HG03354 (cell line): ENCODE results near the gene GATAD2A.

Experiments used
- ATAC-seq: cut with Tn5 transposase; IDR thresholded peaks from one replicate; pipeline ENCODE4 v1.9.1; 2021; ENCODE audit warnings: mild to moderate bottlenecking; ENCODE audit not compliant: unreplicated experiment, poor library complexity, severe bottlenecking

GATAD2A gene

DNA sequence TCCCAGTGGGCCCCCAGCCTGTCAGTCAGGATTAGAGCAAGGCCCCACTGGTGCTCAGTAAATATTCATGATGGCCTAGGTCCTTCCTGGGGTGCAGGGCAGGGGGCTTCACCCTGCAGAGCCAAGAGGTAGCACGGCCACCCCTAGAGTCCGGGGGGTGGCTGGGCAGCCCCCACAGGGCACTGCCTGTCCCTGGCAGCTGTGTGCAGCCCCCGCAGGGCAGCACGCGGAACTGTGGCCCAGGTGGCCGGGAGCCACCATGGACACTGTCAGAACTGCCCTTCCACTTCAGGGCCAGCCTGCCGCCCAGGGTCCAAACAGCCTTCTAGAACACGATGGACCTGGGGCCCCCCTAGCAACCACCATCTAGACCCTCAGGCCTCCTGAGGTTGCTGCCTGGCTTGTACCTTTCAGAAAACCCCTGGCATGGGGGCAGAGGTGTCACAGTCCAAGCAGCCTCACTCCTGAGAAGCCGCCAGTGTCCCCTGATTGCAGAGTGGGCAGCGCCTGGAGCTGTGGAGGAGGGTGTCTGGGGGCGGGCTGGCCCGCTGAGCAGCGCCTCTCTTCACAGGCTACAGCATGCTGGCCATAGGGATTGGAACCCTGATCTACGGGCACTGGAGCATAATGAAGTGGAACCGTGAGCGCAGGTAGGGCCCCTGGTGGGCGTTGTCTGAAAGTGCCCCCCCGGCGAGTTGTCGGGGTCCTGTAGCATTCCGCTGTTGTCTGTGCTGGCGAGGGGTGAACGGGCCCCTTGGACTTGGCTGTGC lies 120.3 kb downstream of the GATAD2A start:
- ATAC-seq: no peak

DNA sequence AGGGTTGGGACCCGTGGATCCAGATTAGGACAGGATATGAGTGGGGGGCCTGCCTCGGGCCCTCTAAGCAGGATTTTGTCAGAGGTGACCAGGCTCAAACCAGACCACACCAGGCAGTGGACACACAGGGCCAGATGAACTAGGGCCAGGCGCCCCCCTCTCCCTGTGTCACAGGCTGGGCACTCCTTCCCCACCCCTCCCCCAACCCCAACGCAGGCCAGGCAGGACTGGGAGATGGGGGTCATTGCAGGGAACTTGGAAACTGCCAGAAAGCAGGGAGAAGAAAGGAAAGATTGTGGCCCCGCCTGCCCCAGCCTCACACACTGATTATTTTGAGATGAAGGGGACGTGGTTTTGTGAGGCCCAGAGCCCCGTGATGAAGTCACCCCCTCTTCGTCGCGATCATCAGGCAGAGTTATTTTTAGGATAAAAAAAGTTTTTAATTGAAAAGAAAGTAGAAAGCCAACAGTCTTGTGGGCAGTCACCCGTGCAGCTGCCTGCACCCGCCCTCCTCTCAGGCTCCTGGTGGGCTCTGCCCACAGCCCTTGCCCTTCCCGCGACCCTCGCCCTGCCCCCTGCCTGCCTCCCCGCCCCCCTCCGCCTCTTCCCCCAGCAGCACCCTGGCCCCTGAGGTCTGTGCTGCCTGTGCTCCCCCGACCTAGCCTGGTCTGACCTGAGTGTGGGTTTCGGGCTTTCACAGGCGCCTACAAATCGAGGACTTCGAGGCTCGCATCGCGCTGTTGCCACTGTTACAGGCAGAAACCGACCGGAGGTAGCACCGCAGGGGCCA lies 121.3 kb downstream of the GATAD2A start:
- ATAC-seq: no peak

DNA sequence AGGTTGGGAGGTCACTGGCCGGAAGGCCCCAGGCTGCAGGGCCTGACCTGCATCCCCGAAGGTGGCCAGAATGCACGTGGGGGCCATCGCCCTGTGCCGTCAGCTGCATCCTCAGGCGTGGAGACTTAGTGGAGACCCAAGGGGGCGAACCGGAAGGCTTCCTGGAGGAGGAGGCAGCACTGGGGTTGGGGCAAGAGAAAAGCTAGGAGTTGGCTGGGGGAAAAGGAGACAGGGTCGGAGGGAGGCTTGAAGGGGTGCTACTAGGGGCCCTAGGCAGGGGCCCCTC lies 121.8 kb downstream of the GATAD2A start:
- ATAC-seq: no peak

DNA sequence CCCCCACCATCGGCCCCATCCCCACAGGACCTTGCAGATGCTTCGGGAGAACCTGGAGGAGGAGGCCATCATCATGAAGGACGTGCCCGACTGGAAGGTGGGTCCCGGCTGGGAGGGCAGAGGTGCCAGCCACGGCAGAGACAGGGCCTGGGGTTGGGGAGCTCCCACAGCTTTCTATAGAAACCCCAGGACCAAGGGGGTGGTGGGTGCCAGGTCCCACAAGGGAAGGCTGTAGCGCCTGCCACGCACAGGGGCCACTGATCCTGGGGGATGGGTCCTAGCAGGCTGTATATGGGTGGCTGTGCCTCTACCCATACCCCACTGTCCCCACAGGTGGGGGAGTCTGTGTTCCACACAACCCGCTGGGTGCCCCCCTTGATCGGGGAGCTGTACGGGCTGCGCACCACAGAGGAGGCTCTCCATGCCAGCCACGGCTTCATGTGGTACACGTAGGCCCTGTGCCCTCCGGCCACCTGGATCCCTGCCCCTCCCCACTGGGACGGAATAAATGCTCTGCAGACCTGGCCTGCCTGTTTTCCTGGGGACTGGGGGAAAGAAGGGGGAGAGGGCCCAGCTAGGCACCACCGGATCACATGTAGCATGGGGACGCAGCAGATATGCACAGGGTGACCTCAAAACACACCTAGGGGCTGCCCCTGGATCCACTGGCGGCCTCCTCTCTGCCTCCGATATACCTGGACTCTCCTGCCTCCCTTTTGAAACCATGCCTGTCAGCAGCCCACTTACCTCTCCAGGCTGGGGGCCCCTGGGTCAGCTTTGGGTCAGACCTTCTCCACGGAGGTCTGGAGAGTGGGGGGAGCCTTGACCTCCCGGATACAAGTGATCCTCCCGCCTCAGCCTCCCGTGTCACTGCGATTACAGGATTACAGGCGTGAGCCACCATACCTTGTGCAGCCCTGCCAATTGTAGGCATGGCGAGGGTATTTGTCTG lies 122.5 kb downstream of the GATAD2A start:
- ATAC-seq: no peak

DNA sequence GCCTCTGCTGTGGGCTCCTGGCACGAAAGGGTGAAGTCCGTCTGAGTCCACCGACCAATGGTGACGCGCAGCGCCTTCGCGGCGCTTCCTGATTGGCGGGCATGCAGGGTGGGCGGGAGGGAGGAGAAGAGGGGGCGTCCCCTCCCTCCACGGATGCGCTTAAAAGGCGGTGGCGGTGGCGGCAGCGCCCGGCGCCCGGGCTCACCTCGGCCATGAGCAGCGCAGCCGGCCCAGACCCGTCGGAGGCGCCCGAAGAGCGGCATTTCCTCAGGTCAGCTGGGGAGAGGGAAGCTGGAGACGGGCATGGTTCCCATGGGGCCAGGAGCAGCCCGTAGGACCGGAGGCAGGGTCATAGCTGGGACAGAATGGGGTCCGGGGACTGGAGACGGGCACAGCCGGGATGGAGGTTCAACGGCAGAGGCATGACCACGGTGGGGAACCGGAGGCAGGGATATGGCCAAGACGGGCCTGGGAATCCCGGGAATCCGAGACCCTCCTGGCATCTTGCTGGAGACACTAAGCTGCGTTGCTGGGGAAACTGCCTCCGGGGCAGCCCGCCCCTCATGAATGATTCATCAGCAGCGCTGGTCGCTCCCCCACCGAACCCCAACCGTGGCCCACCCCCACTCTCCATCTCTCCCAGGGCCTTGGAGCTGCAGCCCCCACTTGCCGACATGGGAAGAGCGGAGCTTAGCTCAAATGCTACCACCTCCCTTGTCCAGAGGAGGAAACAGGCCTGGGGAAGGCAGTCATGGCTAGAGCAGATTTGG lies 123.4 kb downstream of the GATAD2A start, which contains the start of gene YJEFN3:
Gene YJEFN3 (plus strand): TSS at position 191 of the 770 bp plus-strand sequence. CDS start 22 bp downstream, at position 213.
- ATAC-seq: no peak

DNA sequence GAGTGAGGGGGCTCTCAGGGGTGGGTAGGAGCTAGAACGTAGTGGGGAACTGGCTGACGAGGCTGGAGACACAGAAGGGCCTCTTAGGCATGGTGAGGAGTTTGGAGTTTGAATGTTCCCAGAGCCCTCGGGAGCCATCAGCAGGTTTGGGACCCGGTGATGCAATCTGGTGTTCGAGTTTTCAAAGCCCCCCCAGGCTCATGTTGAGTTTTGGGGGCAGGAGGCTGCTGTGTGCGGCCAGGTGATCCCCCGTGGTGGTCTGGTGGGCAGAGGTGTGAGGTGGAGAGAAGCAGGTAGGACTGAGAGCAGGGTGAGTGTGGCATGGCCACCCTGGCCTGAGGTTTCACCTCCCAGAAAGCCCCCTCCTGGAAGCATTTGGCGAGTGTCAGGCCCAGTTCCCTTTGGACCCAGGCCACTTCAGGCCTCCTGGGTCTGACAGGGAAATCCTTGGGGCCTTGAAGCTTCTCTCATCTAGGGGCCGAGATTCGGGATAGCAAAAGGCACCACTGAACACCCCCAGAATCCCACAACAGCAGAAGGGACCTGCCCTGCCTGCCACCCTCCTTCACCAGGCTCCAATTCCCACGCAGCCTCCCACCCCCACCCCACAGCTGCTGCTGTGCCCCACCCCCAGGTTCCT lies 124.4 kb downstream of the GATAD2A start:
- no peak for ATAC-seq

DNA sequence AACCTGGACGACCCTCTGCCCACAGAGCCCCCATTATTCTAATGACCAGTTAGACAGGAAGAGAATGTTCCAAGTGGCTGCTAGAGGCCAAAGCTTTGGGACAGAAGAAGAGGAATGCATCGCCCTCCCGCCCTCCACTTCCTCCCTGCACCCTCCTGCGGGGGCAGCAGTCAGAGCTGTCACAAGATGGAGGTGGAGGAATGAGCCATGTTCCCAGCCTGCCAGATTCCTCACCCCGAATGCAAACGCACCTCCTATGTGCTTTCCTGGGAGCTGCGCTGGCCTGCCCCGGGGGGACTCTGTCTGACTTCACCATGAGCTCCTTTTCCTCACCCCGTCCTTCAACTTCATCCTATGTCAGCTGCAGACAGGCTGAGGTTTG lies 124.9 kb downstream of the GATAD2A start:
- no peak for ATAC-seq

DNA sequence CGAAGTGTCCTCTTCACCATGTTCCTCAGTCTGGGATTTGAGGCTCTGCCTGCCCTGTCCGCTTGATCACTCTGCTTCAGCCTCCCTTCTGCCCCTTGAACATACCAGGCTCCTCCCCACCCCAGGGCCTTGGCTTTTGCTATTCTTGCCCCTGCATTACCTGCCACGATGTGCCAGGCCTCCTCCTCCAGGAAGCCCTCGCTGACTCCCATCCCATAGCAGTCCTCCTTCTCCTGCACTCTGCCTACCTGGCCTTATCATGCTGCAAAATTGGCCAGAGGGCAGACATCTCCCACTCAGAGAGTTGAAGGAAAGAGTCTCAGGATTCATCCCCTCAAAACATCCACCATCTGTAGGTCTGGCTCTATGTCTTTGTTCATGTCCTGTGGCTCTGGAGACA lies 125.4 kb downstream of the GATAD2A start:
- ATAC-seq: no peak

DNA sequence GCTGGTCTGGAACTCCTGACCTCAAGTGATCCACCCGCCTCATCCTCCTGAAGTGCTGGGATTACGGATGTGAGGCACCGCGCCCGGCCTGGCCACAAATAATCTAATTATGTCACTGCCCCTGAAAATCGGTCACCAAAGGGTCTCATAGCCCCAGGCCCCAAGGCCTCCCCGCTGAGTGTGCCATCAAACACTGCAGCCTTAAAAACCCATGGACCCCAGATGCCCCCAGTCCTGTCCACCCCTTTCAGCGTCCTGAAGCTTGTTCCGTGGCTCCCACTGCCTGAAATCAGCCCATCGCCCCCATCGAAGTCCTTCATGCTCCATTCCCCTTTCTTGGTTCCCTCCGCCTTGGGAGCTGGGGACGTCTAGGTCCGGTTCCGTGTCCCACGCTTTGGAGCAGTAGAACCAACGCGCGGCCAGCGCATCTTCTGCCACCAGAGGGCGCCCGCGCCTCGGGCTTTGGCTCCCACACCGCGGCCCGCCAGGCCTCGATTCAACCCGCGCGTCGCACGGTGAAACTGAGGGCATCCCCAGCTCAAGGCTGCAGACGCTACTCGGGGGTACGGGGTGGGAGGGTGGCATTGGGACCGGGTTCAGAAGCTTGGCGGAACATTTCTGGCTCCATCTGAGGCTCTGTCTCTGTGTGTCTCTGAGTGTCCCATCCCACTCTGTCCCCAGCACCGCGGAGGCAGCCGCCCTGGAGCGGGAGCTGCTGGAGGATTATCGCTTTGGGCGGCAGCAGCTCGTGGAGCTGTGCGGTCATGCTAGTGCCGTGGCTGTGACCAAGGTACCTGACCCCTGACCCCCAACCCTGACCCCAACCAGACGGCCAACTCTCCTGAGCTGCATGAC lies 126.7 kb downstream of the GATAD2A start:
- ATAC-seq: peak; percentile 59

DNA sequence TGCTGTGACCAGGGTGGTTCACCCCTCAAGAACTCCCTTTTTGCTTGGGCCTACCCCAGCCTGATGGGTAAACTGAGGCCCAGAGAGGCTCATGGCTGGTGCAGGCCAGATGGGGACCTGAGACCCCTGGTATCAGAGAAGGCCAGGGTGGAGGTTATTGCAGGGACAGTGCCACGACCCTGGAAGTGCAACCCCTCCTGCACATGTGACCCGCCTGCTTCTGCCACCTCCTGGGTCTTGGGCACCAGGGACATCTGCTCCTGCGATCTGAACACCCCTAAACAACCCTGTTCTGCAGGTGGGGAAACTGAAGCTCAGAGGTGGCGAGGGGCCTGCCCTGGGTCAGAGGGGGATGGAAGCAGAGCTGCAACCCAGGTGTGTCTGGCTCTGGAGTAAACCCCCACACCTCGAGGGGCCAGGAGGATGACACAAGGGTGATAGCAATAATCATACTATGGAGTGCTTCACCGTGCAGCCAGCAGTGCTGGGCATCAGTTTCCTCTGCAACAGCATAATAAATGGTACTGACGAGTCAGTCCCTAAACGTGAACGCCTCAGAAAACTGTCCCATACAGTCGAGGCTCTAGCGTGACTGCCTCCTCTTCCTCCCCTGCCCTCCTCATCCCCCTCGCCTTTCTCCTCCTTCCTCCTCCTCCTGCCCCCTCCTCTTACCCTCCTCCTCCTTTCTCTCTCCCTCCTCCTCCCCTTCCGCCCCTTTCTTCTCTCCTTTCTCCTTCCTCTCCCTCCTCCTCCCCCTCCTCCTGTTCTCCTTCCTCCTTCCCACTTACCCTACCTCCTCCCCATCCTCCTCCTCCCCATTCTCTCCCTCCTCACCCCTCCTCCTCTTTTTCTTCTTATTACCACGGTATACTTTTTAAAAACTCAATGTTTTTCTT lies 127.6 kb downstream of the GATAD2A start:
- ATAC-seq: no peak

DNA sequence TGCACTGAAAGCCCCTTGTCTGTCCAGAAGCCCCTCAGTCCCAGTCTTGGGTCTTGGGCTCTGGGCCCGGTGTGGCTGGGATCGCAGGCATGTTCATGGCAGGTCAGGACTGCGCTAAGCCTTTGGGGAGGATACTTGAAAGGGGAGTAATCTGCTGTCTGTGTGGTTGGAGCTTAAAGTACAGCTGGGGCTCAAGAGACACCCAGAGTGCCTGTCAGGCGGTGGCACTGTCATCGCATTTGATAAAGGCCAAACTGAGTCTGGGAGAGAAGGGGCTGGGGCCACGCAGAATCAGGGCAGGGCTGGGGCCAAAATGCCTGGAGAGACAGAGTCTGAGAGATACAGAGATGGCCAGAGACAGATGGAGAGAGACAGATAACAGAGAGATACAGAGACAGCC lies 128.4 kb downstream of the GATAD2A start:
- no peak for ATAC-seq

DNA sequence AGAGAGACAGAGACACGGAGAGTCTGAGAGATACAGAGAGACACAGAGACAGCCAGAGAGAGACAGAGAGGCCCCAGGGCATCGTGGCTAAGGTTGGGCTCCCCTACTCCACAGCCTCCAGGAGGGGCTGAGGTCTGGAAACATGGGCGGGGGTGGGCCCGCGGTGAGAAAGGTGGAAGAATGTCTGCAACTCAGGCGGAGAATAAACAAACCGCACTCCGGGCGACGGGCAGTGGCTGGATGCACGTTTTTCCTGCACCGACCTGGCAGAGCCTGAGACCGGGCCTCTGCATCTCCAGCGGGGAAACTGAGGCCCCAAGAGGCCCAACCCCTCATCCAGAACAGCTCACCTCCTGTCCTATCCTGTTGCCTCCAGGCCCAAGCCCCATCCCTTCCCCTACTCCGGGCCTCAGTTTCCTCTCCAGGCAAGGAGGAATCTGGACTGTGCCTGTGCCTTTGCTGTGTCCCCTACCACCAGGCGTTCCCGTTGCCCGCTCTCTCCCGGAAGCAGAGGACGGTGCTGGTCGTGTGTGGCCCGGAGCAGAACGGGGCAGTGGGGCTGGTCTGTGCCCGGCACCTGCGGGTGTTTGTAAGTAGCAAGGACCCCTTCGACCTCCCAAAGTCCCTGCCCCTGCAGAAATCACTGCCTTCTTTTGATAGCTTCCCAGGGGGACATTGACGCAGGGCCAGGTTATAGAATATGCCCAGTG lies 129.2 kb downstream of the GATAD2A start:
- no peak for ATAC-seq

DNA sequence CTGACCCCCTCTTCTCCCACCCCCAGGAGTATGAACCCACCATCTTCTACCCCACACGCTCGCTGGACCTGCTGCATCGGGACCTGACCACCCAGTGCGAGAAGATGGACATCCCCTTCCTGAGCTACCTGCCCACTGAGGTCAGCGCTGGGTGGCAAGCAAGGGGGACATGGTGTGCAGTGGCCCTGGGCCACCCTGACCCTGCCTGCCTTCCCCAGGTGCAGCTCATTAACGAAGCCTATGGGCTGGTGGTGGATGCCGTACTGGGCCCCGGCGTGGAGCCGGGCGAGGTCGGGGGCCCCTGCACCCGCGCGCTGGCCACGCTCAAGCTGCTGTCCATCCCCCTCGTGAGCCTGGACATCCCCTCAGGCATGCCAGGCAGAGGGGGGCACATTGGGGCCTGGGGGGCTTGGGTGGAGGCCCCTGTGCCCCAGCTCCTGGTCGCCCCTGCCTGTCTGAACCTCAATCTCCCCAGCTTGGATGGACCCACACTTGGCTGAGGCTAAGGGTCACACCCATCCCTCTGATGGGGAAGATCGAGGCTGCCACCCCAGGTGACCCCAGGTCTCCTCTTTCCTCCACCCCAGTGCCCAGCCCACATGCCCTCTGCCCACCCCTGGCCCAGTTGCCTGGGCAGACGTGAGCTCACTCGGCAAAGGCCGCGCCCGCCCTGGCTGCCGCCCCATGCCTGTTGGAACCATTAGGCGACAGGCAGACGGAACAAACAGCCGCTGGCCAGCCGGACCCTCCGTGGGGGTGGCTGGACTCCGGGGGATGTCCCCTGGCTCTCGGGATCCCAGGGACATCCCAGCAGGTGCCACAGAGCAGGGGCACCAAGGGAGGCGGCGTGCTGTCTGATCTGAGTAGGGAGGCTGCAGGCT lies 130.1 kb downstream of the GATAD2A start:
- ATAC-seq: no peak

DNA sequence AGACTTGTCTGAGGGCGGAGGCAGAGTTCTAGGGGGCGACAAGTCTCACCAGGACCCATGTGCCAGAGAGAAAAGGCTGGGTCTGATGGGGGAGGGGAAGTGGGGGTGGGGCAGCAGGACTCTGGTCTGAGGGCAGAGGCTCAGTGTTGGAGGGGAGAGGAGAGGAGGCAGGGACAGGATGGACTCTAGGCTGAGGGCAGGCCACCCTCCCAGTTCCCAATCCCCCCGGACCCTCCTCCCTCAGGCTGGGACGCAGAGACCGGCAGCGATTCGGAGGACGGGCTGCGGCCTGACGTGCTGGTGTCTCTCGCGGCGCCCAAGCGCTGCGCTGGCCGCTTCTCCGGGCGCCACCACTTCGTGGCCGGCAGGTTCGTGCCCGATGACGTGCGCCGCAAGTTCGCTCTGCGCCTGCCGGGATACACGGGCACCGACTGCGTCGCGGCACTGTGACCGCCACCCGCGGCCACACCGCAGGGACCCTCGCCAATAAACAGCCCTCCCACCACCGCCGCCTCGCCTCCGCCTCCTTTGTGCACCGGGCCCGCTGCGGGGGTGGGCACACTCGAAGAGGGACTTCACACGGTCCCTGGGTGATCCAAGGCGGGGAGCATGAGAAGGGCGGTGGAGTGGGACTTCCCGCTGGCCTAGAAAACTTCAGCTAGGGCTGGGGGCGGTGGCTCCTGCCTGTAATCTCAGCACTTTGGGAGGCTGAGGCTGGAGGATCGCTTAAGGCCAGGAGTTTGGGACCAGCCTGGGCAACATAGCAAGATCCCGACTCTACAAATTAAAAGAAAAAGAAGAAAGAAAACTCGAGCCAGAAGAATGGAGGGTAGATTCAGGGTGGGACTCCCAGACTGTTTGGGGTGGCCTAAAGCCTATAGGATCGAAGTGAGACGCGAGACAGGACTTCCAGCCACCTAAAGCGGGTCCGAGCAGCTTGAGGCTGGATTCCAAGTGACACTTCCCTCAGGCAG lies 131.9 kb downstream of the GATAD2A start:
- ATAC-seq: no peak
